ENCODE measurements around the gene ACOT7. TPM values are rescaled to one million over a fixed set of nuclear protein-coding genes. Genes with fewer than 3 reads are reported as not detected.
"Not testable (repeated sequence)": the region's sequence is repeated elsewhere in the genome, so short reads cannot be mapped to it uniquely, and the experiment has no call there.

The ACOT7 gene
- total RNA-seq, 1 experiment from 2014 or later: 151 TPM

- TF ChIP-seq, protein P1, sequence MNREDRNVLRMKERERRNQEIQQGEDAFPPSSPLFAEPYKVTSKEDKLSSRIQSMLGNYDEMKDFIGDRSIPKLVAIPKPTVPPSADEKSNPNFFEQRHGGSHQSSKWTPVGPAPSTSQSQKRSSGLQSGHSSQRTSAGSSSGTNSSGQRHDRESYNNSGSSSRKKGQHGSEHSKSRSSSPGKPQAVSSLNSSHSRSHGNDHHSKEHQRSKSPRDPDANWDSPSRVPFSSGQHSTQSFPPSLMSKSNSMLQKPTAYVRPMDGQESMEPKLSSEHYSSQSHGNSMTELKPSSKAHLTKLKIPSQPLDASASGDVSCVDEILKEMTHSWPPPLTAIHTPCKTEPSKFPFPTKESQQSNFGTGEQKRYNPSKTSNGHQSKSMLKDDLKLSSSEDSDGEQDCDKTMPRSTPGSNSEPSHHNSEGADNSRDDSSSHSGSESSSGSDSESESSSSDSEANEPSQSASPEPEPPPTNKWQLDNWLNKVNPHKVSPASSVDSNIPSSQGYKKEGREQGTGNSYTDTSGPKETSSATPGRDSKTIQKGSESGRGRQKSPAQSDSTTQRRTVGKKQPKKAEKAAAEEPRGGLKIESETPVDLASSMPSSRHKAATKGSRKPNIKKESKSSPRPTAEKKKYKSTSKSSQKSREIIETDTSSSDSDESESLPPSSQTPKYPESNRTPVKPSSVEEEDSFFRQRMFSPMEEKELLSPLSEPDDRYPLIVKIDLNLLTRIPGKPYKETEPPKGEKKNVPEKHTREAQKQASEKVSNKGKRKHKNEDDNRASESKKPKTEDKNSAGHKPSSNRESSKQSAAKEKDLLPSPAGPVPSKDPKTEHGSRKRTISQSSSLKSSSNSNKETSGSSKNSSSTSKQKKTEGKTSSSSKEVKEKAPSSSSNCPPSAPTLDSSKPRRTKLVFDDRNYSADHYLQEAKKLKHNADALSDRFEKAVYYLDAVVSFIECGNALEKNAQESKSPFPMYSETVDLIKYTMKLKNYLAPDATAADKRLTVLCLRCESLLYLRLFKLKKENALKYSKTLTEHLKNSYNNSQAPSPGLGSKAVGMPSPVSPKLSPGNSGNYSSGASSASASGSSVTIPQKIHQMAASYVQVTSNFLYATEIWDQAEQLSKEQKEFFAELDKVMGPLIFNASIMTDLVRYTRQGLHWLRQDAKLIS (CRISPR knock-in tag; IDR thresholded peaks at IDR 0.05; ENCODE audit: borderline replicate concordance): no peak
- no peak for TF ChIP-seq NFYB (CRISPR knock-in tag; conservative IDR thresholded peaks at IDR 0.05; ENCODE audit: low read depth)
- TF ChIP-seq MAX (CRISPR knock-in tag; IDR thresholded peaks at IDR 0.05): no peak
- no peak for TF ChIP-seq ETV6 (CRISPR knock-in tag; IDR thresholded peaks at IDR 0.05)
- TF ChIP-seq ZNF416 (CRISPR knock-in tag; IDR thresholded peaks at IDR 0.05): no peak
- TF ChIP-seq ELF4 (CRISPR knock-in tag; IDR thresholded peaks at IDR 0.05; ENCODE audit: low read depth): no peak
- TF ChIP-seq ZNF423 (CRISPR knock-in tag; IDR thresholded peaks at IDR 0.05): no peak
- no peak for TF ChIP-seq TEAD1 (CRISPR knock-in tag; IDR thresholded peaks at IDR 0.05)
These were observed 42.0 kb upstream of the ACOT7 start (continued) for GRCh38 chr1:6435547-6435946.

- TF ChIP-seq ZNF281 (CRISPR knock-in tag; IDR thresholded peaks at IDR 0.05) (no peak), ZNF138 (CRISPR knock-in tag; conservative IDR thresholded peaks at IDR 0.05) (no peak)
- ATAC-seq: no peak
- Mint-ChIP-seq H3K4me3 (no peak overlapping the region), H3K27ac (no peak overlapping the region), H3K4me1 (peaks cover 18% of the 10 kb centered on the region), H3K27me3 (ENCODE audit: low read depth) (peaks cover 21% of the 10 kb centered on the region), H3K36me3 (no peaks in the 10 kb centered on the region), H3K9me3 (no peaks in the 10 kb centered on the region)
- no peak for DNase-seq (ENCODE audit: low spot score)
- POLR2A ChIA-PET: no interaction called here
- CTCF ChIA-PET: interaction anchor here (6.4 kb wide), 1 partner anchor 14 kb away, joined by 45 read pairs; the partner anchor contains the start of gene HES2
These were observed 41.6 kb upstream of the ACOT7 start for GRCh38 chr1:6435129-6435528.

DNA sequence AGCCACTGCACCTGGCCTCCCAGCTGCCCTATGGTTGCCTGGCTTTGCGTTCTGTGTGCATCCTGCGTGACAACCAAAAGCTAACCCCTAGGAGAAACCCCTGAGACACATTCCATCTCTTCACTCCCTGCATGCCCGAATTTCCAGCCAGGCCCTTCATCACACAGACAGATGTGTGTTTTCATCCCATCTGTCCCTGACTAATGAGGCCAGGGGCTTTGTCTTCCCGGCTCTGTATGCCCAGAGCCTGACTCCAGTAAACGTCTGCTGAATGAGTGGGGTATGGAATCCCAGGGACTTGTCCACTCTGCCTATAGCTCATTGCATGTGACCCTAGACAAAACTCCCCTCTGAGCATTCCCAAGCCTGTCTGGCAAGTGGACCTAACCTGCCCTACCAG lies 40.6 kb upstream of the ACOT7 start:
- Mint-ChIP-seq H3K4me3 (no peak overlapping the region), H3K27ac (no peak overlapping the region), H3K4me1 (peaks cover 19% of the 10 kb centered on the region), H3K27me3 (ENCODE audit: low read depth) (peaks cover 14% of the 10 kb centered on the region), H3K36me3 (no peaks in the 10 kb centered on the region), H3K9me3 (no peaks in the 10 kb centered on the region)
- DNase-seq (ENCODE audit: low spot score) (no peak), ATAC-seq (no peak)
- CTCF ChIA-PET: interaction anchor here (6.4 kb wide), 1 partner anchor 13 kb away, joined by 45 read pairs; the partner anchor contains the start of gene HES2
- POLR2A ChIA-PET: no interaction called here
- TF ChIP-seq NFATC4 (CRISPR knock-in tag; IDR thresholded peaks at IDR 0.05) (no peak), NR2C2 (CRISPR knock-in tag; IDR thresholded peaks at IDR 0.05) (no peak), ZNF219 (CRISPR knock-in tag; IDR thresholded peaks at IDR 0.05; ENCODE audit: borderline replicate concordance) (no peak), MAX (CRISPR knock-in tag; IDR thresholded peaks at IDR 0.05) (no peak), EMX1 (CRISPR knock-in tag; IDR thresholded peaks at IDR 0.05) (no peak), IRF2 (CRISPR knock-in tag; IDR thresholded peaks at IDR 0.05; ENCODE audit: borderline replicate concordance, low read depth) (no peak)
- TF ChIP-seq, protein P2, sequence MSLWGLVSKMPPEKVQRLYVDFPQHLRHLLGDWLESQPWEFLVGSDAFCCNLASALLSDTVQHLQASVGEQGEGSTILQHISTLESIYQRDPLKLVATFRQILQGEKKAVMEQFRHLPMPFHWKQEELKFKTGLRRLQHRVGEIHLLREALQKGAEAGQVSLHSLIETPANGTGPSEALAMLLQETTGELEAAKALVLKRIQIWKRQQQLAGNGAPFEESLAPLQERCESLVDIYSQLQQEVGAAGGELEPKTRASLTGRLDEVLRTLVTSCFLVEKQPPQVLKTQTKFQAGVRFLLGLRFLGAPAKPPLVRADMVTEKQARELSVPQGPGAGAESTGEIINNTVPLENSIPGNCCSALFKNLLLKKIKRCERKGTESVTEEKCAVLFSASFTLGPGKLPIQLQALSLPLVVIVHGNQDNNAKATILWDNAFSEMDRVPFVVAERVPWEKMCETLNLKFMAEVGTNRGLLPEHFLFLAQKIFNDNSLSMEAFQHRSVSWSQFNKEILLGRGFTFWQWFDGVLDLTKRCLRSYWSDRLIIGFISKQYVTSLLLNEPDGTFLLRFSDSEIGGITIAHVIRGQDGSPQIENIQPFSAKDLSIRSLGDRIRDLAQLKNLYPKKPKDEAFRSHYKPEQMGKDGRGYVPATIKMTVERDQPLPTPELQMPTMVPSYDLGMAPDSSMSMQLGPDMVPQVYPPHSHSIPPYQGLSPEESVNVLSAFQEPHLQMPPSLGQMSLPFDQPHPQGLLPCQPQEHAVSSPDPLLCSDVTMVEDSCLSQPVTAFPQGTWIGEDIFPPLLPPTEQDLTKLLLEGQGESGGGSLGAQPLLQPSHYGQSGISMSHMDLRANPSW (CRISPR knock-in tag; conservative IDR thresholded peaks at IDR 0.05; ENCODE audit: low read depth): no peak
- TF ChIP-seq, protein P3, sequence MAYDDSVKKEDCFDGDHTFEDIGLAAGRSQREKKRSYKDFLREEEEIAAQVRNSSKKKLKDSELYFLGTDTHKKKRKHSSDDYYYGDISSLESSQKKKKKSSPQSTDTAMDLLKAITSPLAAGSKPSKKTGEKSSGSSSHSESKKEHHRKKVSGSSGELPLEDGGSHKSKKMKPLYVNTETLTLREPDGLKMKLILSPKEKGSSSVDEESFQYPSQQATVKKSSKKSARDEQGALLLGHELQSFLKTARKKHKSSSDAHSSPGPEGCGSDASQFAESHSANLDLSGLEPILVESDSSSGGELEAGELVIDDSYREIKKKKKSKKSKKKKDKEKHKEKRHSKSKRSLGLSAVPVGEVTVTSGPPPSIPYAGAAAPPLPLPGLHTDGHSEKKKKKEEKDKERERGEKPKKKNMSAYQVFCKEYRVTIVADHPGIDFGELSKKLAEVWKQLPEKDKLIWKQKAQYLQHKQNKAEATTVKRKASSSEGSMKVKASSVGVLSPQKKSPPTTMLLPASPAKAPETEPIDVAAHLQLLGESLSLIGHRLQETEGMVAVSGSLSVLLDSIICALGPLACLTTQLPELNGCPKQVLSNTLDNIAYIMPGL (CRISPR knock-in tag; IDR thresholded peaks at IDR 0.05): no peak

DNA sequence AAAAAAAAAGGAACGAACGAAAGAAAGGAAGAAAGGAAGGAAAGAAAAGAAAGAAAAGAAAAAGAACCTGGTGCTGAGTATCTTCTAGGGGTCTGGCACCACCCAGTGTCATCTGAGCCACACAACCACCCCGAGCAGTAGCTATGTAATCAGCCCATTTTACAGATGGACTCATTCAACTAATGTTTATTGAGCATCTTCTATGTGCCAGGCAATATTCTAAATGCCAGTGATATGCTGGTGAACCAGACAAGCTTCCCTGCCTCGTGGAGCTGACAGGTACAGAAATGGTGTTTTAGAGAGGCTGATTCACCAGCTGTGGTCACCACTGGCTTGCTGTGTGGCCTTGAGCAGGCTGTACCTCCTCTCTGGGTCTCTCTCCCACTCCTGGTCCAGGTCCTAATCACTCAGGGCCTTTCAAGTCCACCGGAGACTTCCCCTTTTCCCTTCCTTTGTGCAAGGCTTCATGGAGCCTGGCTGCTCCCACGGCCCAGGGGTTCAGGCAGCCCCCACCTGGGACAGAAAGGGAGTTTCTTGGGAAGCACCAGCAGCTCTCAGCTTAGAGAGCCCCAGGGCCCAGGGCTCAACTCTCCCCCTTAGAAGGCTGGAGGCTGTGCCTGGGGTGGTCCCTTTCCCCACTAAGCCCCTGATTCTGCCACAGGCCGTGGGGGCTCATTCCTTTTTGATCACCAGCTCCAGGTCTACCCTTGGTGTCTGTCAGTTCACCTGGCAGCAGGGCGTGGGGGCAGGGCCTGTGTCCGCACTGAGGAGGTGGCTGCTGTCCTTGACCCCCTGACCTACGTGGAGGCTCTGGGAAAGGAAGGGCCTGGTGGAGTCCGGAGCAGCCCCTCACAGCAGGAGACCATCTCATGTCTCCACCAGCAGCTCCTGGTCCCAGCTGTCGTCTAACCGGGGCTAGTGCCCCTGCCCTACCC lies 38.3 kb upstream of the ACOT7 start:
- POLR2A ChIA-PET; ATAC-seq; H3K9me3 Mint-ChIP-seq; H3K27me3 Mint-ChIP-seq (ENCODE audit: low read depth); H3K36me3 Mint-ChIP-seq; H3K4me3 Mint-ChIP-seq; DNase-seq (ENCODE audit: low spot score); H3K4me1 Mint-ChIP-seq; H3K27ac Mint-ChIP-seq: not testable (repeated sequence)
- CTCF ChIA-PET: interaction anchor here (0.6 to 6.4 kb wide), 8 partner anchors 8 to 185 kb away, joined by 3 to 61 read pairs (median 5); partner anchors contain the start of gene HES2
